Astrocyte (in vitro differentiated cells and primary cell): ENCODE results near the gene UQCRQ. TPM values are rescaled to one million over a fixed set of nuclear protein-coding genes. Genes with fewer than 3 reads are reported as not detected.
"Not testable (repeated sequence)": the region's sequence is repeated elsewhere in the genome, so short reads cannot be mapped to it uniquely, and the experiment has no call there.

Experiments
- DNase-seq: peaks from one replicate; pipeline ENCODE4 v3.0.0-alpha.2; 2010; ENCODE audit warnings: low read depth
- FAIRE-seq: peaks from 2 replicates; lab custom pipeline; 2011; peaks lifted over from hg19 to GRCh38; lab: Jason Lieb, UNC
- H2AFZ ChIP-seq: 2 replicates; pipeline ENCODE4 v1.6.0; 2012; ENCODE audit warnings: low read depth, low read length, inconsistent platforms
- H3K27ac ChIP-seq: 2 replicates; pipeline ENCODE4 v1.5.1; 2011; ENCODE audit warnings: low read depth, low read length, inconsistent platforms
- H3K27me3 ChIP-seq: 2 replicates; pipeline ENCODE4 v1.6.0; 2011; ENCODE audit warnings: low read length, inconsistent platforms; ENCODE audit not compliant: insufficient read depth
- H3K36me3 ChIP-seq: 2 replicates; pipeline ENCODE4 v1.5.1; 2011; ENCODE audit warnings: low read length, inconsistent platforms; ENCODE audit not compliant: insufficient read depth
- H3K4me1 ChIP-seq: 2 replicates; pipeline ENCODE4 v1.5.1; 2011; ENCODE audit warnings: low read length, inconsistent platforms; ENCODE audit not compliant: insufficient read depth
- H3K4me2 ChIP-seq: 2 replicates; pipeline ENCODE4 v1.6.0; 2012; ENCODE audit warnings: low read length, inconsistent platforms
- H3K4me3 ChIP-seq: 2 replicates; pipeline ENCODE4 v1.5.1; 2011; ENCODE audit warnings: low read depth, mild to moderate bottlenecking, low read length, inconsistent platforms; ENCODE audit not compliant: insufficient read depth
- H3K79me2 ChIP-seq: 2 replicates; pipeline ENCODE4 v1.6.0; 2012; ENCODE audit warnings: mild to moderate bottlenecking, low read length, inconsistent platforms; ENCODE audit not compliant: insufficient read depth
- H3K9ac ChIP-seq: 2 replicates; pipeline ENCODE4 v1.6.0; 2012; ENCODE audit warnings: mild to moderate bottlenecking, low read length, inconsistent platforms
- H3K9me3 ChIP-seq: 2 replicates; pipeline ENCODE4 v1.5.1; 2012; ENCODE audit warnings: low read depth, mild to moderate bottlenecking, low read length, inconsistent platforms; ENCODE audit not compliant: insufficient read depth
- H4K20me1 ChIP-seq: 2 replicates; pipeline ENCODE4 v1.6.0; 2012; ENCODE audit warnings: low read length, inconsistent platforms; ENCODE audit not compliant: insufficient read depth
- H3K27ac Mint-ChIP-seq: one replicate; pipeline ENCODE4 v1.8.0; 2021; ENCODE audit warnings: mild to moderate bottlenecking, mixed read lengths; ENCODE audit not compliant: unreplicated experiment
- H3K27me3 Mint-ChIP-seq: one replicate; pipeline ENCODE4 v1.8.0; 2021; ENCODE audit warnings: low read depth, mixed read lengths; ENCODE audit not compliant: unreplicated experiment
- H3K36me3 Mint-ChIP-seq: one replicate; pipeline ENCODE4 v1.8.0; 2021; ENCODE audit warnings: low read depth, mixed read lengths; ENCODE audit not compliant: unreplicated experiment
- H3K4me1 Mint-ChIP-seq: one replicate; pipeline ENCODE4 v1.8.0; 2021; ENCODE audit warnings: low read depth, mixed read lengths; ENCODE audit not compliant: unreplicated experiment
- H3K4me3 Mint-ChIP-seq: one replicate; pipeline ENCODE4 v1.8.0; 2021; ENCODE audit warnings: mild to moderate bottlenecking, moderate library complexity, mixed read lengths; ENCODE audit not compliant: unreplicated experiment
- H3K9me3 Mint-ChIP-seq: one replicate; pipeline ENCODE4 v1.8.0; 2021; ENCODE audit warnings: mild to moderate bottlenecking, mixed read lengths; ENCODE audit not compliant: unreplicated experiment
- EZH2 ChIP-seq: IDR thresholded peaks from 2 replicates; pipeline ENCODE4 v1.6.1; 2012; ENCODE audit warnings: mild to moderate bottlenecking, low read length, inconsistent platforms; ENCODE audit not compliant: insufficient read depth
- total RNA-seq: library from RNA; stranded (reverse); gene quantifications from 2 replicates; pipeline ENCODE4 v1.2.1, GENCODE V29; 2021
- TF ChIP-seq, protein P1 (sequence below): IDR thresholded peaks from 2 replicates; pipeline ENCODE4 v1.5.1; 2011; ENCODE audit warnings: low read depth, mild to moderate bottlenecking, inconsistent platforms, low read length, moderate library complexity; ENCODE audit not compliant: insufficient read depth

Gene UQCRQ
- total RNA-seq, 1 donor from 2014 or later: 382 TPM

DNA sequence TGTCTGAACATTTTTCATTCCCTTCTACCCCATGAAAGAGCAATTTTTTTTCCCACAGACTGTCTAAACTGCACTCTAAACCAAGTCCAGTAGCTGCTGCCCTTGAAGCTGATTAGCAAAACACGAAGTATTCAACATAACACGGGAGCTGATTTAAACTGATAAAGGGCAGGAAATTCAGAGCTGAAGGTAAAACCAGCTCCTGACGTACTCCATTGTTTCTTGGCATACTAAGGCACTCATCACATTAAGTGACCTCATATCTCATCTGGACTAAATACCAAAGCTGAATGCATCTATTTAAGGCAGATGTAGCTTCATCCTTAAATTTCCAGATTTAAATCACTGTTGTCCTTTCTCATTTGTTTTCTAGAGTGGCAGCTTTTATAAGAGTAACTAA, 12.1 kb upstream of the UQCRQ start:
- Histone ChIP-seq H3K79me2 (no peaks in the 10 kb centered on the region), H3K36me3 (no peaks in the 10 kb centered on the region), H3K27me3 (no peaks in the 10 kb centered on the region), H4K20me1 (no peaks in the 10 kb centered on the region), H3K9ac (no peak overlapping the region), H2AFZ (no peak overlapping the region), H3K27ac (no peak overlapping the region), H3K4me2 (no peak overlapping the region), H3K9me3 (no peaks in the 10 kb centered on the region), H3K4me3 (no peak overlapping the region), H3K4me1 (no peaks in the 10 kb centered on the region)
- H3K27me3 Mint-ChIP-seq: no peaks in the 10 kb centered on the region
- H3K9me3 Mint-ChIP-seq: no peaks in the 10 kb centered on the region
- H3K27ac Mint-ChIP-seq: no peak overlapping the region
- no peaks in the 10 kb centered on the region for H3K36me3 Mint-ChIP-seq
- peaks cover 9% of the 10 kb centered on the region for H3K4me1 Mint-ChIP-seq
- no peak for FAIRE-seq
- H3K4me3 Mint-ChIP-seq: no peak overlapping the region
- TF ChIP-seq EZH2: no peak
- TF ChIP-seq, protein P1, sequence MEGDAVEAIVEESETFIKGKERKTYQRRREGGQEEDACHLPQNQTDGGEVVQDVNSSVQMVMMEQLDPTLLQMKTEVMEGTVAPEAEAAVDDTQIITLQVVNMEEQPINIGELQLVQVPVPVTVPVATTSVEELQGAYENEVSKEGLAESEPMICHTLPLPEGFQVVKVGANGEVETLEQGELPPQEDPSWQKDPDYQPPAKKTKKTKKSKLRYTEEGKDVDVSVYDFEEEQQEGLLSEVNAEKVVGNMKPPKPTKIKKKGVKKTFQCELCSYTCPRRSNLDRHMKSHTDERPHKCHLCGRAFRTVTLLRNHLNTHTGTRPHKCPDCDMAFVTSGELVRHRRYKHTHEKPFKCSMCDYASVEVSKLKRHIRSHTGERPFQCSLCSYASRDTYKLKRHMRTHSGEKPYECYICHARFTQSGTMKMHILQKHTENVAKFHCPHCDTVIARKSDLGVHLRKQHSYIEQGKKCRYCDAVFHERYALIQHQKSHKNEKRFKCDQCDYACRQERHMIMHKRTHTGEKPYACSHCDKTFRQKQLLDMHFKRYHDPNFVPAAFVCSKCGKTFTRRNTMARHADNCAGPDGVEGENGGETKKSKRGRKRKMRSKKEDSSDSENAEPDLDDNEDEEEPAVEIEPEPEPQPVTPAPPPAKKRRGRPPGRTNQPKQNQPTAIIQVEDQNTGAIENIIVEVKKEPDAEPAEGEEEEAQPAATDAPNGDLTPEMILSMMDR: no peak
- peak; percentile 41 for DNase-seq

DNA sequence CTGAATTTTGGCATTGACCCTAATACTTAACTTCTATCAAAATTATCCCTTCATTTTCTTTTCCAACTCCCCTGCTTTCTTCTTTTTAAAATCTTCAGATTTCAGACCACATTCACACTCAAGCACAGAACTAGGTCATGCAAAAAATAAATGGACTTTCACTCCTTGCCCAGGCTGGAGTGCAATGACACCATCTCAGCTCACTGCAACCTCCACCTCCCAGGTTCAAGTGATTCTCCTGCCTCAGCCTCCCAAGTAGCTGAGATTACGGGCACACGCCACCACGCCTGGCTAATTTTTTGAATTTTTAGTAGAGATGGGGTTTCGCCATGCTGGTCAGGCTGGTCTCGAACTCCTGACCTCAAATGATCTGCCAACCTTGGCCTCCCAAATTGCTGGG, 11.4 kb upstream of the UQCRQ start:
- not testable (repeated sequence) for H3K4me1 Mint-ChIP-seq, H3K36me3 Mint-ChIP-seq, H3K36me3 ChIP-seq, H3K9me3 Mint-ChIP-seq, H3K79me2 ChIP-seq, FAIRE-seq, H3K9ac ChIP-seq, H3K4me2 ChIP-seq, H3K4me3 Mint-ChIP-seq, H3K4me3 ChIP-seq, H3K27ac ChIP-seq, DNase-seq, H4K20me1 ChIP-seq, H3K4me1 ChIP-seq, H2AFZ ChIP-seq, H3K27me3 Mint-ChIP-seq, H3K27ac Mint-ChIP-seq, H3K27me3 ChIP-seq, H3K9me3 ChIP-seq

DNA sequence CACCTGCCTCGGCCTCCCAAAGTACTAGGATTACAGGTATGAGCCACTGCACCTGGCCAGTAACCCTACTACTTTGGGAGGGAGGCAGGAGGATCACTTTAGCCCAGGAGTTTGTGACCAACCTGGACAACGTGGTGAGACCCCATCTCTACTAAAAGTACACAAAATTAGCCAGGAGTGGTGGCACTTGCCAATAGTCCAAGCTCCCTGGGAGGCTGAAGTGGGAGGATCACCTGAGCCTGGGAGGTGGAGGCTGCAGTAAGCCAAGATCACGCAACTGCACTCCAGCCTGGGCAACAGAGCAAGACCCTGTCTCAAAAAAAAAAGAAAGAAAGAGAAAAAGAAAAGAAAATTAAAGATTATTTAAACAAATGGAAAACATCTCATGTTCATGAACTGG, 10.4 kb upstream of the UQCRQ start:
- Histone ChIP-seq H4K20me1 (no peaks in the 10 kb centered on the region), H2AFZ (no peak overlapping the region), H3K79me2 (no peaks in the 10 kb centered on the region), H3K27me3 (no peaks in the 10 kb centered on the region), H3K27ac (no peak overlapping the region), H3K4me3 (no peak overlapping the region), H3K9me3 (no peaks in the 10 kb centered on the region), H3K4me1 (no peaks in the 10 kb centered on the region), H3K9ac (no peak overlapping the region), H3K4me2 (no peak overlapping the region), H3K36me3 (no peaks in the 10 kb centered on the region)
- DNase-seq (no peak), FAIRE-seq (no peak)
- Mint-ChIP-seq H3K9me3 (no peaks in the 10 kb centered on the region), H3K36me3 (no peaks in the 10 kb centered on the region), H3K4me3 (no peak overlapping the region), H3K27ac (no peak overlapping the region), H3K27me3 (no peaks in the 10 kb centered on the region), H3K4me1 (peaks cover 2% of the 10 kb centered on the region)
- TF ChIP-seq EZH2: no peak
- TF ChIP-seq, protein P1: no peak
